Lower lobe of right lung (tissue), 2 donors: Measurements from ENCODE around the gene CERS4. TPM values are rescaled to one million over a fixed set of nuclear protein-coding genes. Genes with fewer than 3 reads are reported as not detected.

Source experiments
- ATAC-seq, 2 donors: fragments of 200-7000 bp; cut with Tn5 transposase; one replicate each; pipeline ENCODE4 v1.9.1; 2020 to 2022; ENCODE audit warnings: mild to moderate bottlenecking in 2 of 2, moderate library complexity in 2 of 2
- DNase-seq: peaks from one replicate; pipeline ENCODE4 v3.0.0-alpha.2; 2020
- H3K27ac ChIP-seq: fragments of 200-600 bp; one replicate; pipeline ENCODE4 v1.8.0; 2022
- H3K27me3 ChIP-seq: fragments of 200-600 bp; one replicate; pipeline ENCODE4 v1.8.0; 2022; ENCODE audit warnings: low read depth
- H3K36me3 ChIP-seq: fragments of 200-600 bp; one replicate; pipeline ENCODE4 v1.8.0; 2022; ENCODE audit warnings: mild to moderate bottlenecking
- H3K4me1 ChIP-seq: fragments of 200-600 bp; one replicate; pipeline ENCODE4 v1.8.0; 2022
- H3K4me3 ChIP-seq: fragments of 200-600 bp; one replicate; pipeline ENCODE4 v1.8.0; 2022; ENCODE audit warnings: mild to moderate bottlenecking
- H3K9me3 ChIP-seq: fragments of 200-600 bp; one replicate; pipeline ENCODE4 v1.8.0; 2022
- CTCF ChIP-seq: fragments of 200-600 bp; IDR thresholded peaks from one replicate; pipeline ENCODE4 v1.8.0; 2022; ENCODE audit warnings: antibody characterized with exemption, mild to moderate bottlenecking
- intact Hi-C: fragments of 100-400 bp; cut with DNase I; formaldehyde crosslinking; loops from one replicate; pipeline ENCODE4 v1.11.0; 2022
- total RNA-seq: library from RNA; stranded (reverse); fragmentation: NEBNext Ultra II Directional; extraction: Animal tissue kit (Norgen Biotek cat#: 25700); gene quantifications from one replicate; pipeline ENCODE4 v1.2.1, GENCODE V29; 2021
- donor health status: DM: no; HTN: yes; CAD: no; lungs with severe emphysema.

CERS4 gene
- total RNA-seq, 1 donor from 2014 or later, result 60.6 TPM

GRCh38 chr19:8250596-8250995 is 41.4 kb downstream of the CERS4 start:
- no peak for ATAC-seq
- Histone ChIP-seq H3K27ac (no peak overlapping the region), H3K4me3 (no peak overlapping the region), H3K9me3 (no peaks in the 10 kb centered on the region), H3K27me3 (no peaks in the 10 kb centered on the region), H3K4me1 (peaks cover 15% of the 10 kb centered on the region), H3K36me3 (peaks cover 8% of the 10 kb centered on the region)
- TF ChIP-seq CTCF, result no peak
- intact Hi-C loops, result loop anchor here (5.0 kb wide), 1 partner anchor 93 kb away; no protein-coding TSS in a partner anchor
- no peak for DNase-seq

- no peak overlapping the region for H3K27ac ChIP-seq
- DNase-seq, result peak; percentile 88
- H3K27me3 ChIP-seq, result no peaks in the 10 kb centered on the region
- peaks cover 15% of the 10 kb centered on the region for H3K4me1 ChIP-seq
- no peaks in the 10 kb centered on the region for H3K9me3 ChIP-seq
- peaks cover 13% of the 10 kb centered on the region for H3K36me3 ChIP-seq
- no peak overlapping the region for H3K4me3 ChIP-seq
- peak; percentile 88 to 91 for ATAC-seq
- no peak for TF ChIP-seq CTCF
- intact Hi-C loops, result loop anchor here (5.0 kb wide), 1 partner anchor 94 kb away; no protein-coding TSS in a partner anchor
Measured at GRCh38 chr19:8251025-8251472, 41.9 kb downstream of the CERS4 start.

GRCh38 chr19:8252922-8253589 is 43.9 kb downstream of the CERS4 start:
- Histone ChIP-seq H3K27me3 (no peaks in the 10 kb centered on the region), H3K4me3 (no peak overlapping the region), H3K4me1 (peaks cover 15% of the 10 kb centered on the region), H3K36me3 (peaks cover 33% of the 10 kb centered on the region), H3K27ac (no peak overlapping the region), H3K9me3 (no peaks in the 10 kb centered on the region)
- ATAC-seq (peak; percentile 71 to 74), DNase-seq (peak; percentile 87)
- intact Hi-C loops, result loop anchor here (5.0 kb wide), 1 partner anchor 96 kb away; no protein-coding TSS in a partner anchor
- TF ChIP-seq CTCF, result peak; percentile 95

- H3K36me3 ChIP-seq, result peaks cover 35% of the 10 kb centered on the region
- ATAC-seq (no peak), DNase-seq (no peak)
- intact Hi-C loops, result loop anchor here (5.0 kb wide), 1 partner anchor 96 kb away; no protein-coding TSS in a partner anchor
- H3K4me3 ChIP-seq, result no peak overlapping the region
- no peaks in the 10 kb centered on the region for H3K9me3 ChIP-seq
- H3K27ac ChIP-seq, result no peak overlapping the region
- TF ChIP-seq CTCF, result no peak
- H3K27me3 ChIP-seq, result no peaks in the 10 kb centered on the region
- H3K4me1 ChIP-seq, result peaks cover 15% of the 10 kb centered on the region
Measured at GRCh38 chr19:8253678-8254077, 44.5 kb downstream of the CERS4 start.

GRCh38 chr19:8254286-8255001 is 45.3 kb downstream of the CERS4 start:
- DNase-seq, result no peak

More at GRCh38 chr19:8254286-8255001, 45.3 kb downstream of the CERS4 start:
- no peaks in the 10 kb centered on the region for H3K9me3 ChIP-seq
- no peak overlapping the region for H3K4me3 ChIP-seq
- H3K27ac ChIP-seq, result no peak overlapping the region
- H3K4me1 ChIP-seq, result peaks cover 15% of the 10 kb centered on the region
- no peak for ATAC-seq
- no peak for TF ChIP-seq CTCF
- no peaks in the 10 kb centered on the region for H3K27me3 ChIP-seq
- peaks cover 35% of the 10 kb centered on the region for H3K36me3 ChIP-seq
- intact Hi-C loops, result loop anchor here (5.0 kb wide), 1 partner anchor 97 kb away; no protein-coding TSS in a partner anchor
